Measurements from ENCODE around the gene HS6ST3.

Gene HS6ST3

DNA sequence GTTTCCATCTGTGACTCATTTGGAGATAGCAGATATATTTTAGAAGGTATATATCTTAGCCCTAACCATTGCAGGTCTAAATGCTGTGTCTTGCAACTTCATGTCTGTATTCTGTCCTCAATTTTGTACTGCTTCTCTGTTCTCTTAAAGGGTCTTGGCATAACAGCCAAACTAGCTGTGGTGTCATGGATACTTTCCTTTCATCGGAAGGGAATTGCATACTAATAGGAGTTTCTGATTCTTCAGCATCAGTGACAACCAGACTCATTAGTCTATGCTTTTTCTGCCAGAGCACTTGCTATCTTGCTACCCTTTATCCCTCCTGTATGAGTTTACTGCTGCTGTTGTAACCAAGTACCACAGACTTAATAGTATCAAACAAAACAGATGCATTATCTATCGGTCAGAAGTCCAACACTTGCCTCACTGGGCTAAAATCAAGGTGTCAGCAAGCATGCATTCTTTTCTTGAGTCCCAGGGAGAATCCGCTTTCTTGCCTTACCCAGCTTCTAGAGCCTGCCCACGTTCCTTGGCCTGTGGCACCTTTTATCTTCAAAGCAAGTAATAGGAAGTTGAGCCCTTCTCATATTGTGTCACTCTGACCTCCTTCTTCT is 253.1 kb downstream of the HS6ST3 start:
- no peaks in the 10 kb centered on the region for H3K9me3 ChIP-seq (replicated peaks; ENCODE audit: low read length)
- H3K4me2 ChIP-seq (ENCODE audit: low read length) = no peak overlapping the region
- H3K27me3 ChIP-seq (ENCODE audit: control insufficient read depth, insufficient read depth, low read length) = no peaks in the 10 kb centered on the region
- no peak overlapping the region for H3K4me3 ChIP-seq (ENCODE audit: low read length)
- H3K4me1 ChIP-seq (ENCODE audit: control insufficient read depth, insufficient read depth, low read length) = no peaks in the 10 kb centered on the region
- no peak overlapping the region for H3K9ac ChIP-seq (ENCODE audit: low read depth, low read length)
- H3K36me3 ChIP-seq (ENCODE audit: insufficient read depth, low read length) = no peaks in the 10 kb centered on the region

DNA sequence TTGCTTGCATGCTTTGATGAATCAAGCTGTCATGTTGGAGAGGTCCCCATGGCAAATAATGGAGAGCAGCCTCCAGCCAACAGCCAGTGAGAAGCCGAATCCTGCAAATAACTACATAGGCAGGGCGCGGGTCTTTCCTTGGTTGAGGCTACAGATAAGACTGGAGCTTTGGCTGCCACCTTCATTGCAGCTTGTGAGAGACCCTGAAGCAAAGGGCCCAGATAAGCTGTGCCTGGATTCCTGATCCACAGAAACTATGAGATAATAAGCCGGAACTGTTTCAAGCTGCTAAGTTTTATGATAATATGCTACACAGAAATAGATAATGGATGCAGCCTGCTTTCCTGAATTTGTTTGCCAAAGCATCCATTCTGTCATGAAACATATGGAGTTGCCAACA is 257.0 kb downstream of the HS6ST3 start:
- Histone ChIP-seq H3K4me1 (ENCODE audit: control insufficient read depth, insufficient read depth, low read length) (no peaks in the 10 kb centered on the region), H3K4me3 (ENCODE audit: low read length) (no peak overlapping the region), H3K9ac (ENCODE audit: low read depth, low read length) (no peak overlapping the region), H3K4me2 (ENCODE audit: low read length) (no peak overlapping the region), H3K27me3 (ENCODE audit: control insufficient read depth, insufficient read depth, low read length) (no peaks in the 10 kb centered on the region), H3K9me3 (replicated peaks; ENCODE audit: low read length) (no peaks in the 10 kb centered on the region), H3K36me3 (ENCODE audit: insufficient read depth, low read length) (no peaks in the 10 kb centered on the region)

DNA sequence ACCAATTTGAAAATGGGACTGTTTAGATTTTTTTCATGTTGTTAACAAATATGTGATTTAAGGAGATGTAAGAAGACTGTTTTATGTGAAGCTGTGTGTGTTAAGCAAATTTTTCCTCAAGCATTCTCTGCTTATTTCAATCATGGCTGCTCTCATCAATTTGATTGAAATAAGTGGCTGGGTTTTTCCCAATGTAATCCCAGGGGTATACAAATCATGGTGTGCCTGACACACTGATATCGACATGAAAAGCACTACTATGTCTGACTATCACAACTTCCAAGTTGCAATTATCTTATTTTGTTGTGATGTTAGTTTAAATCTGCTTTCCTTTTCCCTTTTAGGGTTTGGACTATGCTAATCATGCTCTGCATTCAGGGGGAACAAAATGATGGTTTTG is 283.7 kb downstream of the HS6ST3 start:
- Histone ChIP-seq H3K4me1 (ENCODE audit: control insufficient read depth, insufficient read depth, low read length) (no peaks in the 10 kb centered on the region), H3K9me3 (replicated peaks; ENCODE audit: low read length) (no peaks in the 10 kb centered on the region), H3K4me2 (ENCODE audit: low read length) (no peak overlapping the region), H3K4me3 (ENCODE audit: low read length) (no peak overlapping the region), H3K9ac (ENCODE audit: low read depth, low read length) (no peak overlapping the region), H3K27me3 (ENCODE audit: control insufficient read depth, insufficient read depth, low read length) (no peaks in the 10 kb centered on the region), H3K36me3 (ENCODE audit: insufficient read depth, low read length) (no peaks in the 10 kb centered on the region)

DNA sequence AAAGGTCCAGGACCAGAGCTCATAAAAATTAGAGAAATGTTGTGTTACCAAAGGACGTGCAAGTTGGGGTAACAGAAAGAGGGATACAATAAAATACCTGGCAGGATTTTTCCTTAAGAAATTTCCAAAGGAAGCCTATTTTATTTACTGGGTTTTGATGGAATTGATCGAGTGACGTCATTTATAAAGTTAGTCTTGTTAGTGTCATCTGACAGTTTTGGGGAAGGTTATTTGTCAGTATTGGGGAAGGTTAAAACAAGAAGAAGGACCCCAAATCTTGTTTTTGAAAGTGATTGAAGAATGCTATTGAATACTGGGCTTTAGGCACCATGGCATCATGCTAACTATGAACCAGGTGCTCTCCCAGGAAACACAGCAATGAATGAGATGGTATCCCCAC is 287.9 kb downstream of the HS6ST3 start:
- Histone ChIP-seq H3K4me2 (ENCODE audit: low read length) (no peak overlapping the region), H3K4me1 (ENCODE audit: control insufficient read depth, insufficient read depth, low read length) (no peaks in the 10 kb centered on the region), H3K9me3 (replicated peaks; ENCODE audit: low read length) (no peaks in the 10 kb centered on the region), H3K4me3 (ENCODE audit: low read length) (no peak overlapping the region), H3K36me3 (ENCODE audit: insufficient read depth, low read length) (no peaks in the 10 kb centered on the region), H3K27me3 (ENCODE audit: control insufficient read depth, insufficient read depth, low read length) (no peaks in the 10 kb centered on the region), H3K9ac (ENCODE audit: low read depth, low read length) (no peak overlapping the region)

DNA sequence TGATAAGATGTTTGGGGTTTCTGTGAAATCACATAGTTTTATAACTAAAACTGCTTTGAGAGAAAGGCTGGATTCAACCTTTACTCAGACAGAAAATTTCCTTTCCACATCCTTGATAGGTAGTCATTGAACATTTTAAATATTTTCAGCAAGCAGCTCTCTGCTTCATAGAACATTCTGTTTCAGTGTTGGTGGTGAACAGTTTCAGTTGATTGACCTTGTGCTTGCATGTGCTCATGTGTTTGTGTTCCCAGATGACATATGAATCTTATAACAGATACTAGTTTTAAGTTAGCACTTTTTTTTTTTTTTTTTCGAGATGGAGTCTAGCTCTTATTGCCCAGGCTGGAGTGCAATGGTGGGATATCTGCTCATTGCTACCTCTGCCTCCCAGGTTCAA is 290.1 kb downstream of the HS6ST3 start:
- no peaks in the 10 kb centered on the region for H3K4me1 ChIP-seq (ENCODE audit: control insufficient read depth, insufficient read depth, low read length)
- H3K36me3 ChIP-seq (ENCODE audit: insufficient read depth, low read length) = no peaks in the 10 kb centered on the region
- no peaks in the 10 kb centered on the region for H3K27me3 ChIP-seq (ENCODE audit: control insufficient read depth, insufficient read depth, low read length)
- no peak overlapping the region for H3K4me2 ChIP-seq (ENCODE audit: low read length)
- no peaks in the 10 kb centered on the region for H3K9me3 ChIP-seq (replicated peaks; ENCODE audit: low read length)
- no peak overlapping the region for H3K4me3 ChIP-seq (ENCODE audit: low read length)
- no peak overlapping the region for H3K9ac ChIP-seq (ENCODE audit: low read depth, low read length)

DNA sequence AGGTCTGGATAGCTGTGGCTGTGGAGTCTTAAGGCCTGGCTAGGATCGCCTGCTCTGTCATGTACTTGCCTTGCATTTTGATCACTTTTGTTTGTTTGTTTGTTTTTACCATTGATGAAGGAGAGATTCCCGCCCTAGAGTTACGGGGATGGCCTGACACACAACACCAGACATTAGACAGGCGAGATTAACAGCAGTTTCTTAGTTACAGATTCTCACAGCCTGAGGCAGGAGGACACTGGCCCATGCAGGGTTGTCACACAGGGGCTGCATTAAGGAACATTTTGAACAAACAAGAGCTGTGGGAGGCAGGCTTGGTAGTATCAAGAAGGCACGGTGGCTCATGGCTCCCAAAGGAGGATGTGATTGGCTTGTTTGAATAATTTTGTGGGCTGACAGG is 291.8 kb downstream of the HS6ST3 start:
- H3K27me3 ChIP-seq (ENCODE audit: control insufficient read depth, insufficient read depth, low read length) = no peaks in the 10 kb centered on the region
- H3K9me3 ChIP-seq (replicated peaks; ENCODE audit: low read length) = no peaks in the 10 kb centered on the region
- no peak overlapping the region for H3K4me2 ChIP-seq (ENCODE audit: low read length)
- H3K4me3 ChIP-seq (ENCODE audit: low read length) = no peak overlapping the region
- no peak overlapping the region for H3K9ac ChIP-seq (ENCODE audit: low read depth, low read length)
- no peaks in the 10 kb centered on the region for H3K4me1 ChIP-seq (ENCODE audit: control insufficient read depth, insufficient read depth, low read length)
- no peaks in the 10 kb centered on the region for H3K36me3 ChIP-seq (ENCODE audit: insufficient read depth, low read length)

DNA sequence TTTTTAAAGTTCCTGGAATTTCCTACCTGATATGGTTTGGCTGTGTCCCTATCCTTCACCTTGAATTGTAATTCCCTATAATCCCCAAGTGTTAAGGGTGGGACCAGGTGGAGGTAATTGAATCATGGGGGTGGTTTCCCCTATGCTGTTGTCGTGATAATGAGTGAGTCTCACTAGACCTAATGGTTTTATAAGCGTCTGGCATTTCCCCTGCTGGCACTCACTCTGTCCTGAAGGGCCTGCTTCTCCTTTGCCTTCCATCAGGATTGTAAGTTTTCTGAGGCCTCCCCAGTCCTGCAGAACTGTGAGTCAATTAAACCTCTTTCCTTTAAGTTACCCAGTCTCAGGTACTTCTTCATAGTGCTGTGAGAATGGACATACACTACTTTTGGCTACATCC is 298.7 kb downstream of the HS6ST3 start:
- Histone ChIP-seq H3K4me3 (ENCODE audit: low read length) (no peak overlapping the region), H3K4me1 (ENCODE audit: control insufficient read depth, insufficient read depth, low read length) (no peaks in the 10 kb centered on the region), H3K36me3 (ENCODE audit: insufficient read depth, low read length) (no peaks in the 10 kb centered on the region), H3K4me2 (ENCODE audit: low read length) (no peak overlapping the region), H3K9ac (ENCODE audit: low read depth, low read length) (no peak overlapping the region), H3K9me3 (replicated peaks; ENCODE audit: low read length) (no peaks in the 10 kb centered on the region), H3K27me3 (ENCODE audit: control insufficient read depth, insufficient read depth, low read length) (no peaks in the 10 kb centered on the region)

DNA sequence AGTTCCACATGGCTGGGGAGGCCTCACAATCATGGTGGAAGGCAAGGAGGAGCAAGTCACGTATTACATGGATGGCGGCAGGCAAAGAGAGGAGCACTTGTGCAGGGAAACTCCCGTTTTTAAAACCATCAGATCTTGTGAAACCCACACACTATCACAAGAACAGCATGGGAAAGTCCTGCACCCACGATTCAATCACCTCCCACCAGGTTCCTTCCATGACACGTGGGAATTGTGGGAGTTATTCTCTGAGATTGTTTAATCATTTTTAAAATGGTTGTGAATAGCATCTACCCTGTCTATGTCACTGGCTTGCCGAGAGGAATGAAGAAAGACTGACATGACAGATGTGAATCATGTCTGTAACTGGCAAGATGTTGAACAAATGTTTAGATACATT is 301.7 kb downstream of the HS6ST3 start:
- no peaks in the 10 kb centered on the region for H3K36me3 ChIP-seq (ENCODE audit: insufficient read depth, low read length)
- no peak overlapping the region for H3K4me2 ChIP-seq (ENCODE audit: low read length)
- no peaks in the 10 kb centered on the region for H3K27me3 ChIP-seq (ENCODE audit: control insufficient read depth, insufficient read depth, low read length)
- H3K4me3 ChIP-seq (ENCODE audit: low read length) = no peak overlapping the region
- H3K9me3 ChIP-seq (replicated peaks; ENCODE audit: low read length) = no peaks in the 10 kb centered on the region
- H3K4me1 ChIP-seq (ENCODE audit: control insufficient read depth, insufficient read depth, low read length) = no peaks in the 10 kb centered on the region
- H3K9ac ChIP-seq (ENCODE audit: low read depth, low read length) = no peak overlapping the region

DNA sequence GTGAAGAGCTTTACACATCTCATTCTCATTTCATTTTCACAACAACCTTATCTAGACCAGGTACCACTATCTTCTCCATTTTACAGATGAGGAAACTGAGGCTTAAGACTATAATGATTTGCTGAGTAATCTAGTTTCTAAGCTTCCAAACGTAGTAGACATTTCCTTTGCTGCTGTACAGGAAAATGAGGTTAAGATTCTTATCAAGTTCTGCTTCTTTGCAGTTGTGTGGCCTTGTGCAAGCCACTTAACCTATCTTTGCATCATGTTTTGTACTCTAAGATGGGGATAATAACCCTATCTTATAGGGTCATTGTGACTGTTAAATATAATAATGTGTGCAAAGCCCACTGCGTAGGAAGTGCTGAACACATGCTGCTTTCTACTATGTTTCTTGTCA is 307.9 kb downstream of the HS6ST3 start:
- Histone ChIP-seq H3K27me3 (ENCODE audit: control insufficient read depth, insufficient read depth, low read length) (no peaks in the 10 kb centered on the region), H3K9me3 (replicated peaks; ENCODE audit: low read length) (no peaks in the 10 kb centered on the region), H3K36me3 (ENCODE audit: insufficient read depth, low read length) (no peaks in the 10 kb centered on the region), H3K9ac (ENCODE audit: low read depth, low read length) (no peak overlapping the region), H3K4me2 (ENCODE audit: low read length) (no peak overlapping the region), H3K4me3 (ENCODE audit: low read length) (no peak overlapping the region), H3K4me1 (ENCODE audit: control insufficient read depth, insufficient read depth, low read length) (no peaks in the 10 kb centered on the region)

DNA sequence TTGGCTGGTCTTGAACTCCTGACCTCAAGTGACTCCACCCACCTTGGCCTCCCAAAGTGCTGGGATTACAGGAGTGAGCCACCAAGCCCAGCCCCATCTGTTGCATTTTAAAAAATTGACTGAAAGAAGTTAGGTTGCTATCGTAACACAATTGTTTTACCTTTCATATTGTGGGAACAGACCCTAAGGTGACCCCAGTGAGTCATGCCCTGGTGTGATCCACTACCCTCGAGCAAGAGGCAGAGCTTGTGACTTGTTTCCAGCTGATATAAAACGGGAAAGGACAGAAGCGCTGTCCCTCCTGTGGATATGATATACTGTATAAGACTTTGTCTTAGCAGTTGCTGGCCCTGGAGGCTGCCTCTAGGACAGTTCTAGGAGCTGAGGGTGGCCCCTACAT is 308.6 kb downstream of the HS6ST3 start:
- no peaks in the 10 kb centered on the region for H3K36me3 ChIP-seq (ENCODE audit: insufficient read depth, low read length)
- H3K9me3 ChIP-seq (replicated peaks; ENCODE audit: low read length) = no peaks in the 10 kb centered on the region
- H3K4me3 ChIP-seq (ENCODE audit: low read length) = no peak overlapping the region
- no peaks in the 10 kb centered on the region for H3K27me3 ChIP-seq (ENCODE audit: control insufficient read depth, insufficient read depth, low read length)
- no peak overlapping the region for H3K4me2 ChIP-seq (ENCODE audit: low read length)
- no peak overlapping the region for H3K9ac ChIP-seq (ENCODE audit: low read depth, low read length)
- H3K4me1 ChIP-seq (ENCODE audit: control insufficient read depth, insufficient read depth, low read length) = no peaks in the 10 kb centered on the region

DNA sequence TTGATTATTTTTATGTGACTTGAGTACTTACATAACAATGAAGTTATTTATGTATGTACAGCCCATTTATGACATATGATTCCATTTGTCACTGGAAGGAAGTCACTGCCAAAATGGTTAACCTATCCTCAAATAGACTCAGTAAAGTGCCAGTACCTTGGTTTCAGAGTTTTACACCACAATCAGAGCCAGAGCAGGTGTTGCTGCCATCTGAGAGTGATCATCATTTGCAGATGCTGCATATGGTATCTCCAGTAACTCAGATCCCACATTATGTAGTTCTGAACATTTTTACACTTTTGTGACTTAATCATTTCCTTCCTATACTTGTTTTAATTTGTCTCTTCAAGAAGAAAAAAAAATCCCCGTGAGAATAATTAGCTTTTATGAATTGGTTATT is 313.3 kb downstream of the HS6ST3 start:
- H3K36me3 ChIP-seq (ENCODE audit: insufficient read depth, low read length) = no peaks in the 10 kb centered on the region
- H3K4me1 ChIP-seq (ENCODE audit: control insufficient read depth, insufficient read depth, low read length) = no peaks in the 10 kb centered on the region
- no peak overlapping the region for H3K9ac ChIP-seq (ENCODE audit: low read depth, low read length)
- H3K27me3 ChIP-seq (ENCODE audit: control insufficient read depth, insufficient read depth, low read length) = no peaks in the 10 kb centered on the region
- H3K4me3 ChIP-seq (ENCODE audit: low read length) = no peak overlapping the region
- no peak overlapping the region for H3K4me2 ChIP-seq (ENCODE audit: low read length)
- no peaks in the 10 kb centered on the region for H3K9me3 ChIP-seq (replicated peaks; ENCODE audit: low read length)

DNA sequence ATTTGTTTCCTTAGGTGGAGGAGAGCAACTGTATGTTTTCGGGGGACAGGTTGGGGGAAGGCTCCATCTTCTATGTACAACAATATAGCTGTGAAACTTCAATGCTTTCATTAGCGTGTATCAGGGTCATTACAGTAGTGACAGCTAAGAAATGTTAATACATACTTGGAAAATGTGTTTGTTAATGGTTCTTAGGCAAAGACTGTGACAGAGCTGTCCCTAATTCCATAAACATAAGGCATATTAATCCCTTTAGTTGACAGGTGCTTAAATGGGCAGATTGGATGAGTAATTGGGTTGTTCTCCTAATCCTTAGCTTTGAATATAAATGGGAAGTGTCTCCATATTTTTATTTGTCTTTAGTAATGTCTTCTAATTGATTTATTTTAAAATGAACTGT is 313.7 kb downstream of the HS6ST3 start:
- Histone ChIP-seq H3K4me3 (ENCODE audit: low read length) (no peak overlapping the region), H3K4me2 (ENCODE audit: low read length) (no peak overlapping the region), H3K9me3 (replicated peaks; ENCODE audit: low read length) (no peaks in the 10 kb centered on the region), H3K9ac (ENCODE audit: low read depth, low read length) (no peak overlapping the region), H3K36me3 (ENCODE audit: insufficient read depth, low read length) (no peaks in the 10 kb centered on the region), H3K27me3 (ENCODE audit: control insufficient read depth, insufficient read depth, low read length) (no peaks in the 10 kb centered on the region), H3K4me1 (ENCODE audit: control insufficient read depth, insufficient read depth, low read length) (no peaks in the 10 kb centered on the region)
